COLO829 (cell line): ENCODE data around the gene ATRX.
"Not testable (repeated sequence)": the region's sequence is repeated elsewhere in the genome, so short reads cannot be mapped to it uniquely, and the experiment has no call there.

Source experiments
- DNase-seq: peaks from one replicate; pipeline ENCODE4 v3.0.0; 2012; ENCODE audit warnings: low spot score

ATRX gene

GRCh38 chrX:77621453-77621852 lies 164.6 kb downstream of the ATRX start:
- DNase-seq = not testable (repeated sequence)

- no peak for DNase-seq
Measured at GRCh38 chrX:77617206-77617605, 168.8 kb downstream of the ATRX start.

- no peak for DNase-seq
Measured at GRCh38 chrX:77603635-77604336, 182.2 kb downstream of the ATRX start.

DNA sequence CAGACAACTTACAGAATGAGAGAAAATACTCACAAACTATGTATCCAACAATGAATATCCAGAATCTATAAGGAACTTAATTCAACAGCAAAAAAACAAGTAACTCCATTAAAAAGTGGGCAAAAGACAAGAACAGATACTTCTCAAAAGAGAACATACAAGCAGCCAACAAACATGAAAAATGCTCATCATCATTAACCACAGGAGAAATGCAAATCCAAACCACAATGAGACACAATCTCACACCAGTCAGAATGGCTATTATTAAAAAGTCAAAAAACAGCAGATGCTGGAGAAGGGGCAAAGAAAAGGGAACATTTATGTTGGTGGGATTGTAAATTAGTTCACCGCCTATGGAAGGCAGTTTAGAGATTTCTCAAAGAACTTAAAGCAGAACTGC lies 188.5 kb downstream of the ATRX start:
- no peak for DNase-seq

- DNase-seq = peak; percentile 21
Measured at GRCh38 chrX:77597090-77597489, 188.9 kb downstream of the ATRX start.

DNA sequence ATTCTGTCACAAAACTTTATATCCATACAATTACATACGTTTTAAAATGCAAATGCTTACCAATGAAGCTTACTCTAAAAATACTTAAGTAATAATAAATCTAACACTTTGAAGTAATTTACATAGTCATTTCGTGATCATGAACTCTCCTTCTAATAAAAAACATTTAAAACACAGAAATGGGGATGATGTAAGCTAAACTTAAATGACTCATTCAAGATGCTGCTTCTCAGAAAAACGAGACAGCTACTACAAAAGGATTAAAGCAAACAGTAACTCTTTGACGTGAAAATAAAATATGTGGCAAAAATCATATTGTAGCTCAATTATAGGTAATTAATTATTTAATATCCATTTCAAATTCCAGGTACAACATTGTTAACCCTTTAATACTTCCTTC lies 190.2 kb downstream of the ATRX start:
- DNase-seq = no peak

DNA sequence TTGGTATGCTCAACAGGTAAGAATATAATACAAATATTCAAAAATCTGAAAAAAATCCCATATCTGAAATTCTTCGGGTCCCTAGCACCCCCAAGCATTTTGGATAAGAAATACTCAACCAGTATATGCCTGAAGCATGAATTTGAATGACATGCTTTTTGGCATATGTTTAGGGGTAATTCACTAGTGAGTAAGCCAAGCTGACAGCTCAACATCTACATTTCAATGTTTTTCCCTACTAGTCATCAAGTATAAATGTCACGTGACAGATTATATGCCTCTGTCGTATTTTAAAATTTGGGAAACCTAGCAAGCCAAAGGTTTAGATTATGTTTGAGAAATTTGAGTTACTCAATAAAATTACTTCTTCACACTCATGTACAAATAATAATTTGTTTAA lies 213.7 kb downstream of the ATRX start:
- DNase-seq = no peak

GRCh38 chrX:77565278-77565677 lies 220.7 kb downstream of the ATRX start:
- DNase-seq = no peak

- DNase-seq = no peak
Measured at GRCh38 chrX:77564823-77565222, 221.2 kb downstream of the ATRX start.

DNA sequence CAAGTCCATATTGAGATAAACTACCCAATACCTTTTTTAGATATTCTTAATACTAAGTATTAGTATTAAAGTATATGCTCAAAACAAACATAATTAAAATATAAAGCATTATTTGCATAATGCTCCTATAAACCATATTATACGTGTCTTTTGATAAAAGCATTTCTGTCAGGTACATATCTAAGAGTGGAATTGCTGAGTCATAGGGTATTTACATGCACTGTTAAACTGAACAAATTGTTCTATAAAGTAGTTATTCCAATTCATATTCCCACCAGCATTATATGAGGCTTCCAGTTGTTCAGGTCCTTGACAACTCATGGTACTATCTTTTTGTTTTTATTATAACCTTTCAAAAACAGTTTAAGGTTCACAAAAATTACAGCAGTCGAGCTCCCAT lies 224.6 kb downstream of the ATRX start:
- DNase-seq = no peak

DNA sequence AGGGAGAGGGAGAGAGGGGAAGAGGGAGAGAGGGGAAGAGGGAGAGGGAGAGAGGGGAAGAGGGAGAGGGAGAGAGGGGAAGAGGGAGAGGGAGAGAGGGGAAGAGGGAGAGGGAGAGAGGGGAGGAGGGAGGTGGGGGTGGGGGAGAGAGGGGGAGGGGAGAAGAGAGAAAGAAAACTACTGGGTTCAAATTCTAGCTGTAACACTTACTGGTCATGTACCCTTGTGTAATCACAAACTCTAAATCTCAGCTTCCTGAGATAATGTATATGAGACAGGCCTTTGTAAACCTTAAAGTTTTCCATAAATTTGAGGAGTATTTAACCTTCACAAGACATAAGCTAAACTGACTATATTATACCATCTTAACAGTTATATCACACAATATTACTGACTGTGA lies 229.7 kb downstream of the ATRX start:
- no peak for DNase-seq

DNA sequence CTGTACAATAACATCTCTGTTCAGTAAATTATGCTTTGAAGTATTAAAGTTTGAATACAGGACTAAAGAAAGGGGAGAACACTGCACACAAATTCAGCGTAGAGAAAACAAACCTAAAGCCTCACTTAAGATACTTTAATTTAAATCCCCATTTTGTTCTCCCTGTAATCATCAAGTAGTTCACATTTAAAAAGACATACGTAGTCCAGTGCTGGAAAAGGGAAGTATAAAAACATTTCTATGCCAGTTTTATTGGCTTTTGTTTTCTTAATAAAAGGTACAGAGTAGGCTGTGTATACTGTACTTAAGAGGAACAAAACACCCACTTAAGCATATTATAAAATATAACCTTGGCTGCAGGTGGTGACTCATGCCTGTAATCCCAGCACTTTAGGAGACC lies 237.3 kb downstream of the ATRX start:
- DNase-seq = peak; percentile 4

DNA sequence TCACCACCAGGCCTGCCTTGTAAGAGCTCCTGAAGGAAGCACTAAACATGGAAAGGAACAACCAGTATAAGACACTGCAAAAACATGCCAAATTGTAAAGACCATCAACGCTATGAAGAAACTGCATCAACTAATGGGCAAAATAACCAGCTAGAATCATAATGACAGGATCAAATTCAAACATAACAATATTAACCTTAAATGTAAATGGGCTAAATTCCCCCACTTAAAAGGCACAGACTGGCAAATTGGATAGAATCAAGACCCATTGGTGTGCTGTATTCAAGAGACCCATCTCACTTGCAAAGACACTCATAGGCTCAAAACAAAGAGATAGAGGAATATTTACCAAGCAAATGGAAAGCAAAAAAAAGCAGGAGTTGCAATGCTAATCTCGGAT lies 246.2 kb downstream of the ATRX start:
- not testable (repeated sequence) for DNase-seq

DNA sequence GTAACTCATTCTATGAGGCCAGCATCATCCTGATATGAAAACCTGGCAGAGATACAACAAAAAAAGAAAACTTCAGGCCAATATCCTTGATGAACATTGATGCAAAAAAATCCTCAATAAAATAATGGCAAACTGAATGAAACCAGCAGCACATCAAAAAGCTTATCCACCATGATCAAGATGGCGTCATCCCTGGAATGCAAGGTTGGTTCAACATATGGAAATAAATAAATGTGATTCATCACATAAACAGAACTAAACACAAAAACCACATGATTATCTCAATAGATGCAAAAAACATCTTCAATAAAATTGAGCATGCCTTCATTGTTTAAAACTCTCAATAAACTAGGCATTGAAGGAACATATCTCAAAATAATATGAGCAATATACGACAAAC lies 254.8 kb downstream of the ATRX start:
- not testable (repeated sequence) for DNase-seq

GRCh38 chrX:77528034-77528433 lies 258.0 kb downstream of the ATRX start:
- DNase-seq = no peak

- DNase-seq = no peak
Measured at GRCh38 chrX:77527233-77528001, 258.6 kb downstream of the ATRX start.

DNA sequence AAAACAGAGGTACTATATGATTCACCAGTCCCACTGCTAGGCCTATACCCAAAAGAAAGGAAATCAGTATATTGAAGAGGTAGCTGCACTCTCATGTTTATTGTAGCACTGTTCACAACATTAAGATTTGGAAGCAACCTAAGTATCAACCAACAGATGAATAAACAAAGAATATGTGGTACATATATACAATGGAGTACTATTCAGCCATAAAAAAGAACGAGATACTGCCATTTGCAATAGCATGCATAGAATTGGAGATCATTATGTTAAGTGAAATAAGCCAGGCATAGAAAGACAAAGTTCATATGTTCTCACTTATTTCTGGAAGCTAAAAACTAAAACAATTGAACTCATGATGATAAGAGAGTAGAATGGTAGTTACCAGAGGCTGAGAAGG lies 266.3 kb downstream of the ATRX start:
- DNase-seq = no peak

DNA sequence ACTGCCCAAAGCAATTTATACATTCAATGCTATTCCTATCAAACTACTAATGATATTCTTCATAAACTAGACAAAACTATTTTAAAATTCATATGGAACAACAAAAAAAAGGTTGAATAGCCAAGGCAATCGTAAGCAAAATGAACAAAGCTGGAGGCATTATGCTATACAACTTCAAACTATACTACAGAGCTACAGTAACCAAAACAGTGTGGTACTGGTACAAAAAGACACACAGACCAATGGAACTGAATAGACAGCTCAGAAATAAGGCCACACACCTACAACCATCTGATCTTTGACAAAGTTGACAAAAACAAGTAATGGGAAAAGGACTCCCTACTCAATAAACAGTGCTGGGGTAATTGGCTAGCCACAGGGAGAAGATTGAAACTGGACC lies 271.8 kb downstream of the ATRX start:
- DNase-seq = no peak

DNA sequence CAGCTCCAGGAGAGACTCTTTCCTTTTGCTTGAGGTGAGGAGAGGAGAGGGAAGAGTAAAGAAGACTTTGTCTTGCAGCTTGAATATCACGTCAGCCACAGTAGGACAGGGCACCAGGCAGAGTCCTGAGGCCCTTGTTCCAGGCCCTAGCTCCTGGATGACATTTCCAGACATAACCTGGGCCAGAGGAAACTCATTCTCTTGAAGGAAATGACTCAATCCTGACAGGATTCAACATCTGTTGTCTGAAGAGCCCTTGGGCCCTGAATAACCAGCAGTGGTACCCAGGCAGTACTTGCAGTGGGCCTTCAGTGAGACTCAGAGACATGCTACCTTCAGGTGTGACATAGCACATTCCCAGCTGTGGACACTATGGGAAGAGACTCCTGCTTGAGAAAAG lies 276.0 kb downstream of the ATRX start:
- DNase-seq = no peak

GRCh38 chrX:77505227-77505626 lies 280.8 kb downstream of the ATRX start:
- DNase-seq = no peak

GRCh38 chrX:77502951-77503525 lies 283.0 kb downstream of the ATRX start:
- DNase-seq = no peak

DNA sequence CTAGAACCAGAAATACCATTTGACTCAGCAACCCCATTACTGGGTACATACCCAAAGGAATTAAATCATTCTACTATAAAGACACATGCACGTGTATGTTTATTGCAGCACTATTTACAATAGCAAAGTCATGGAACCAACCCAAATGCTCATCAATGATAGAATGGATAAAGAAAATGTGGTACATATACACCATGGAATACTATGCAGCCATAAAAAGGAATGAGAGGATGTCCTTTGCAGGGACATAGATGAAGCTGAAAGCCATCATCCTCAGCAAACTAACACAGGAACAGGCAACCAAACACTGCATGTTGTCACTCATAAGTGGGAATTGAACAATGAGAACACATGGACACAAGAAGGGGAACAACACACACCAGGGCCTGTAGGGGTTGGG lies 285.9 kb downstream of the ATRX start:
- DNase-seq = not testable (repeated sequence)
